Kidney epithelial cell (primary cell): ENCODE data around the gene PACSIN2. TPM values are rescaled to one million over a fixed set of nuclear protein-coding genes. Genes with fewer than 3 reads are reported as not detected.
"Not testable (repeated sequence)": the region's sequence is repeated elsewhere in the genome, so short reads cannot be mapped to it uniquely, and the experiment has no call there.

Experiments
- DNase-seq: peaks from one replicate; pipeline ENCODE4 v3.0.0-alpha.2; 2010; ENCODE audit warnings: low read depth
- H3K27me3 ChIP-seq: 2 replicates; pipeline ENCODE4 v1.6.0; 2011; ENCODE audit warnings: low read length; ENCODE audit not compliant: control insufficient read depth, insufficient read depth
- H3K36me3 ChIP-seq: 2 replicates; pipeline ENCODE4 v1.5.1; 2011; ENCODE audit warnings: low read length; ENCODE audit not compliant: control insufficient read depth, insufficient read depth
- H3K4me3 ChIP-seq: 2 replicates; pipeline ENCODE4 v1.5.1; 2011; ENCODE audit warnings: low read depth, mild to moderate bottlenecking, control low read depth, low read length
- CTCF ChIP-seq: IDR thresholded peaks from 2 replicates; pipeline ENCODE4 v1.5.1; 2011; ENCODE audit warnings: mild to moderate bottlenecking, moderate library complexity, low read length, control low read depth, inconsistent platforms; ENCODE audit not compliant: insufficient read depth, poor library complexity, severe bottlenecking
- total RNA-seq: library from RNA; depleted of rRNA; stranded (reverse); fragments of >200 nt; gene quantifications from 2 replicates; pipeline ENCODE4 v1.2.3, GENCODE V29; 2015

PACSIN2 gene
- total RNA-seq, 1 donor from 2014 or later, result 62.9 TPM

GRCh38 chr22:42964994-42965699 is 49.8 kb downstream of the PACSIN2 start:
- no peaks in the 10 kb centered on the region for H3K27me3 ChIP-seq
- peak; percentile 56 for DNase-seq
- H3K4me3 ChIP-seq, result no peak overlapping the region
- TF ChIP-seq CTCF, result no peak
- peaks cover 1% of the 10 kb centered on the region for H3K36me3 ChIP-seq

- Histone ChIP-seq H3K36me3 (no peaks in the 10 kb centered on the region), H3K27me3 (no peaks in the 10 kb centered on the region), H3K4me3 (no peak overlapping the region)
- DNase-seq, result no peak
- no peak for TF ChIP-seq CTCF
Measured at GRCh38 chr22:42963231-42963595, 51.7 kb downstream of the PACSIN2 start.

GRCh38 chr22:42962295-42963230 is 52.4 kb downstream of the PACSIN2 start:
- no peaks in the 10 kb centered on the region for H3K27me3 ChIP-seq
- no peak for TF ChIP-seq CTCF
- no peak overlapping the region for H3K4me3 ChIP-seq
- DNase-seq, result no peak
- no peaks in the 10 kb centered on the region for H3K36me3 ChIP-seq

- no peak overlapping the region for H3K4me3 ChIP-seq
- TF ChIP-seq CTCF, result no peak
- H3K36me3 ChIP-seq, result no peaks in the 10 kb centered on the region
- no peaks in the 10 kb centered on the region for H3K27me3 ChIP-seq
- no peak for DNase-seq
Measured at GRCh38 chr22:42961810-42962209, 53.1 kb downstream of the PACSIN2 start.

GRCh38 chr22:42961400-42961690 is 53.6 kb downstream of the PACSIN2 start:
- not testable (repeated sequence) for H3K36me3 ChIP-seq, H3K4me3 ChIP-seq, DNase-seq, H3K27me3 ChIP-seq

DNA sequence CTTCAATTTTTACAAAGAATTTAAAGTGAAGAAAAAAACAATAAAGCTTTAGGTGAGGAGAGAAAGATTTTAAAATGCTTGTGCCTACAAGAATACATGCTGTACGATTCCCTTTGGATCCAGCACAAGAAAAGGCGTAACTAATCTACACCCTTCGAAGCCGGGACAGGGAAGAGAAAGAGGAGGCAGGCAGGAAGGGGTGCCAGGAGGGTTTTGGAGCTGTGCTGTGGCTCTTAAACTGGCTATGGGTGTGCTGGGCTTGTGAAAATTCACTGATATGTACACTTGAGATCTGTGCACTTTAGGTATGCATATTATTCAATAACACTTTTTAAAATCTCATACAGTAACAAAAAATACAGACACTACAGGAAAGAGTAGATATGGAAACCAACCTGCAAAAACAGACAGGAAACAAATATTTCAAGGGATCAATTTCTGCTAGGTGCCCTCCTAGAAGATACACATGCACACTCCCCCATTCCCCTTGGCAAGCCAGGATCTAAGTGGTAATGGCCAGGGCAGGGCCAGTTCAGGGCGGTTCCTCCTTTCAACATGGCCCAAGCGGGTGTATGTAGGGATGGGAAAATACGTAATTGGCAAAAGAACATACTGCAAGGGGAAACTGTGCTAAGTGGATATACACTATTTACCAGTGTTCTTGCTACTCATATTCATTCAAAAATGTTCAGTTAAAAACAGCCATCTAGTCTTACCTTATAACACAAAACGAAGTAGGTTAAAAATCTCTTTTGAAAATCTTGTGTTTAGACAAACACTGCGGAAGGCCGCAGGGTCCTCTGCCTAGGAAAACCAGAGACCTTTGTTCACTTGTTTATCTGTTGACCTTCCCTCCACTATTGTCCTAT is 54.2 kb downstream of the PACSIN2 start:
- Histone ChIP-seq H3K4me3 (no peak overlapping the region), H3K27me3 (no peaks in the 10 kb centered on the region), H3K36me3 (no peaks in the 10 kb centered on the region)
- no peak for TF ChIP-seq CTCF
- DNase-seq, result no peak
